GM12878 (cell line): ENCODE results near the gene ANKRD44. TPM values are rescaled to one million over a fixed set of nuclear protein-coding genes. Genes with fewer than 3 reads are reported as not detected.
A peak's percentile ranks its signal among the peaks of the same experiment; 100 is the strongest.

Source experiments
- ATF3 ChIP-seq: IDR thresholded peaks from 2 replicates; pipeline ENCODE4 v1.6.1; 2011; ENCODE audit warnings: low read depth, mild to moderate bottlenecking, low read length, moderate library complexity, borderline replicate concordance; ENCODE audit errors: extremely low read depth
- BRCA1 ChIP-seq: IDR thresholded peaks from 2 replicates; pipeline ENCODE4 v1.6.1; 2011; ENCODE audit warnings: low read depth, low read length, improper control_type of control experiment
- CHD2 ChIP-seq: IDR thresholded peaks from 2 replicates; pipeline ENCODE4 v1.6.1; 2011; ENCODE audit warnings: low read depth, low read length, improper control_type of control experiment, borderline replicate concordance
- CHD4 ChIP-seq: fragments of 200-600 bp; sonication (generic); IDR thresholded peaks from 2 replicates; pipeline ENCODE4 v1.6.1; 2016; ENCODE audit warnings: mild to moderate bottlenecking
- EED ChIP-seq: sonication (generic); IDR thresholded peaks from 2 replicates; pipeline ENCODE4 v1.6.1; 2016; ENCODE audit warnings: antibody characterized with exemption, low read depth
- EZH2 ChIP-seq: IDR thresholded peaks from 2 replicates; pipeline ENCODE4 v1.6.1; 2012; ENCODE audit warnings: low read depth, mild to moderate bottlenecking, control low read depth, inconsistent platforms, low read length, borderline replicate concordance; ENCODE audit not compliant: control insufficient read depth
- MYB ChIP-seq: fragments of 150-350 bp; IDR thresholded peaks from 2 replicates; pipeline ENCODE4 v1.6.1; 2014; ENCODE audit warnings: mild to moderate bottlenecking, low read depth, low read length, borderline replicate concordance
- NRF1 ChIP-seq: conservative IDR thresholded peaks from 2 replicates; pipeline ENCODE4 v1.6.1; 2011; ENCODE audit warnings: mild to moderate bottlenecking, low read depth, low read length, improper control_type of control experiment
- POLR2A ChIP-seq: IDR thresholded peaks from 2 replicates; pipeline ENCODE4 v1.6.1; 2011; ENCODE audit warnings: low read depth, mild to moderate bottlenecking, low read length
- SMAD1 ChIP-seq: fragments of 450-650 bp; IDR thresholded peaks from 2 replicates; pipeline ENCODE4 v1.6.1; 2018; ENCODE audit warnings: mild to moderate bottlenecking, low read depth; ENCODE audit not compliant: partially characterized antibody
- SMAD5 ChIP-seq: IDR thresholded peaks from 2 replicates; pipeline ENCODE4 v1.6.1; 2016; ENCODE audit warnings: antibody characterized with exemption, low read depth
- TARDBP ChIP-seq: IDR thresholded peaks from 2 replicates; pipeline ENCODE4 v1.6.1; 2016; ENCODE audit warnings: borderline replicate concordance
- TCF3 ChIP-seq: IDR thresholded peaks from 2 replicates; pipeline ENCODE4 v1.6.1; 2012; ENCODE audit warnings: low read depth, mild to moderate bottlenecking, low read length, borderline replicate concordance; ENCODE audit not compliant: insufficient read depth
- TCF7 ChIP-seq: IDR thresholded peaks from 2 replicates; pipeline ENCODE4 v1.6.1; 2014; ENCODE audit warnings: antibody characterized with exemption, borderline replicate concordance
- USF2 ChIP-seq: IDR thresholded peaks from 2 replicates; pipeline ENCODE4 v1.6.1; 2011; ENCODE audit warnings: low read depth, low read length, improper control_type of control experiment, borderline replicate concordance
- YBX1 ChIP-seq: fragments of 450-650 bp; IDR thresholded peaks from 2 replicates; pipeline ENCODE4 v1.6.1; 2016; ENCODE audit warnings: antibody characterized with exemption
- ZBTB11 ChIP-seq: fragments of 450-650 bp; formaldehyde crosslinking; IDR thresholded peaks from 2 replicates; pipeline ENCODE4 v1.5.0; 2022; ENCODE audit warnings: mild to moderate bottlenecking, missing genetic modification characterization
- ZBTB33 ChIP-seq: fragments of 450-650 bp; IDR thresholded peaks from 2 replicates; pipeline ENCODE4 v1.6.1; 2017; ENCODE audit warnings: mild to moderate bottlenecking
- ZNF24 ChIP-seq: fragments of 450-650 bp; IDR thresholded peaks from 2 replicates; pipeline ENCODE4 v1.6.1; 2017; ENCODE audit warnings: antibody characterized with exemption, mild to moderate bottlenecking
- ZNF592 ChIP-seq: fragments of 450-650 bp; IDR thresholded peaks from 2 replicates; pipeline ENCODE4 v1.6.1; 2017; ENCODE audit warnings: mild to moderate bottlenecking, moderate library complexity
- polyA plus RNA-seq, 11 experiments: library from polyadenylated mRNA; depleted of rRNA in 4 of 11; unstranded in 6 of 11; stranded (reverse) in 5 of 11; fragments of >200 nt; fragmentation: Nextera tagmentation in 4 of 11; fragmentation: Illumina TruSeq in 1 of 11; extraction: Ambion mirVana in 4 of 11; extraction: Trizol in 1 of 11; gene quantifications; 1 replicate in 1 of 11; 2 replicates in 10 of 11; pipeline versions ENCODE4 v1.2.1 to v1.2.3, GENCODE V29; 2011 to 2016; ENCODE audit warnings: inconsistent platforms in 2 of 11, missing spikeins in 2 of 11, low read depth in 1 of 11
- total RNA-seq, 4 experiments: library from RNA; depleted of rRNA in 3 of 4; stranded (reverse); fragments of >200 nt in 3 of 4; fragmentation: Illumina TruSeq in 1 of 4; extraction: Trizol in 1 of 4; gene quantifications; 2 replicates each; pipeline versions ENCODE4 v1.2.1 to v1.2.3, GENCODE V29; 2013 to 2021

The ANKRD44 gene
- total and polyA plus RNA-seq, 10 of the 15 experiments (the other 5 are each of a cell fraction or from before 2014, with no cell fraction given): 19.1 to 99.1 (median 59.6) TPM

GRCh38 chr2:197205585-197206215, 104.9 kb downstream of the ANKRD44 start (continued):
- no peak for TF ChIP-seq ZNF592
- no peak for TF ChIP-seq MYB
- no peak for TF ChIP-seq USF2
- no peak for TF ChIP-seq ZBTB11 (CRISPR knock-in tag)
- TF ChIP-seq SMAD5: no peak
- no peak for TF ChIP-seq BRCA1
- no peak for TF ChIP-seq ZNF24
- TF ChIP-seq TCF3: no peak
- no peak for TF ChIP-seq CHD2
- no peak for TF ChIP-seq EZH2
- no peak for TF ChIP-seq ATF3
- no peak for TF ChIP-seq SMAD1
- no peak for TF ChIP-seq CHD4
- TF ChIP-seq TCF7: no peak
- TF ChIP-seq POLR2A: peak; percentile 48; the same call in 1 of the 2 replicates
- no peak; the same call in 1 of the 2 replicates for TF ChIP-seq EED
- TF ChIP-seq TARDBP: no peak
- TF ChIP-seq YBX1: no peak
- TF ChIP-seq ZBTB33: no peak
- TF ChIP-seq NRF1: no peak
